ENCODE measurements around the gene EIF3A. TPM values are rescaled to one million over a fixed set of nuclear protein-coding genes. Genes with fewer than 3 reads are reported as not detected.
"Not testable (repeated sequence)": the region's sequence is repeated elsewhere in the genome, so short reads cannot be mapped to it uniquely, and the experiment has no call there.

EIF3A gene
- total and polyA plus RNA-seq, 8 donors: 37.2 to 145 (median 91.4) TPM

DNA sequence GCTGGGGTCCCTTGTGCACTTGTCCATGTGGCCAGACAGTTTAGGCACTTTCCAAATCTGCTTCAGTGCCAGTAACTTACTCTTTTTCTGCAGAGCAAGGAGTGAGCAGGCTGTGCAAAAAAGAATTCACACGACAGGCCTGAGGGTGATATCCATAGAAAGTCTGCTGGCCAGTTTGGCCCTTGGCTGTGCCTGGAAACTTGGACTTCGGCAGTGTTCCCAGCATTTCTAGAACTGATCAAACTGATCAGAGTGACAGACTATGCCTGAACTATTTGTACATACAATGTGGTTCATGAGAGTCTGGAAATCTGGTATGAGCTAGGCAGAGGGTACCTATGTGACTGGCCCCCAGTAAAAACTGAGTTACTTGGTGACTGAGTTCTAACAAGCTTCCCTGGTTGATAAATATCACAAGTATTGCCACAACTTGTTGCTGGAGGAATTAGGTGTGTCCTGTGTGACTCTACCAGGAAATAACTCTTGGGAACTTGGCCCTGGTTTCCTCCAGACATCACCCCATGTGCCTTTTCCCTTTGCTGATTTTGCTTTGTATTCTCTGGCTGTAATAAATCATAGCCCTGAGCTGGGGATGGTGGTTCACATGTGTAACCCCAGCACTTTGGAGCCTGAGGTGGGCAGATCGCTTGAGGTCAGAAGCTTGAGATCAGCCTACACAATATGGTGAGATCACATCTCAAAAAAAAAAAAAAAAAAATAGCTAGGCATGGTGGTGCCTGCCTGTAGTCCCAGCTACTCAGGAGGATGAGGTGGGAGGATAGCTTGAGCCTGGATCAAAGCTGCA, 20.0 kb upstream of the EIF3A start:
- TF ChIP-seq, protein P1, sequence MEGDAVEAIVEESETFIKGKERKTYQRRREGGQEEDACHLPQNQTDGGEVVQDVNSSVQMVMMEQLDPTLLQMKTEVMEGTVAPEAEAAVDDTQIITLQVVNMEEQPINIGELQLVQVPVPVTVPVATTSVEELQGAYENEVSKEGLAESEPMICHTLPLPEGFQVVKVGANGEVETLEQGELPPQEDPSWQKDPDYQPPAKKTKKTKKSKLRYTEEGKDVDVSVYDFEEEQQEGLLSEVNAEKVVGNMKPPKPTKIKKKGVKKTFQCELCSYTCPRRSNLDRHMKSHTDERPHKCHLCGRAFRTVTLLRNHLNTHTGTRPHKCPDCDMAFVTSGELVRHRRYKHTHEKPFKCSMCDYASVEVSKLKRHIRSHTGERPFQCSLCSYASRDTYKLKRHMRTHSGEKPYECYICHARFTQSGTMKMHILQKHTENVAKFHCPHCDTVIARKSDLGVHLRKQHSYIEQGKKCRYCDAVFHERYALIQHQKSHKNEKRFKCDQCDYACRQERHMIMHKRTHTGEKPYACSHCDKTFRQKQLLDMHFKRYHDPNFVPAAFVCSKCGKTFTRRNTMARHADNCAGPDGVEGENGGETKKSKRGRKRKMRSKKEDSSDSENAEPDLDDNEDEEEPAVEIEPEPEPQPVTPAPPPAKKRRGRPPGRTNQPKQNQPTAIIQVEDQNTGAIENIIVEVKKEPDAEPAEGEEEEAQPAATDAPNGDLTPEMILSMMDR (IDR thresholded peaks at IDR 0.05): no peak
- intact Hi-C loops (cut with DNase I): no loop called here
- Histone ChIP-seq H3K4me3 (no peak overlapping the region), H3K27ac (peak overlapping the region in 1 of 4 donors; percentile 60), H3K27me3 (no peaks in the 10 kb centered on the region), H3K4me1 (peaks cover 0 to 11% (median 0%) of the 10 kb centered on the region in 3 donors), H3K36me3 (no peaks in the 10 kb centered on the region), H3K9me3 (no peaks in the 10 kb centered on the region)
- WGBS, 2 donors: 71 to 72% methylated on average over 3 of the region's 3 CpGs
- ATAC-seq: peak in 1 of 4 donors; percentile 32
- no peak for DNase-seq
- no peak for FAIRE-seq

DNA sequence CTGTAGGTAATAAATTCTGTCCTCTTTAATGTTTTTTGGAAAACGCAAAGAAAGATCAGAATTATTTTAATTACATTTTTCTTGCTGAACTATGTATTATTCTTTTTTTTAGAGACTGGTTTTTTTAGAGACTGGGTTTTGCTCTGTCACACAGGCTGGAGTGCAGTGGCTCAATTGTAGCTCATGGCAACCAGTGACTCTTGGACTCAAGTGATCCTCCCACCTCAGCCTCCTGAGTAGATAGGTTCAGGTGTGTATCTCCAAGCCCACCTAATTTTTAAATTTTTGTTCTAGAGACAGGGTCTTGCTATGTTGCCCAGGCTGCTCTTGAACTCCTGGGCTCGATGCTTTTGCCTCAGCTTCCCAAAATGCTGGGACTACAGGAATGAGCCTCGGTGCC, 18.0 kb upstream of the EIF3A start:
- WGBS, 2 donors: 87 to 88% methylated on average over 3 of the region's 3 CpGs
- no peak for ATAC-seq
- TF ChIP-seq, protein P1 (IDR thresholded peaks at IDR 0.05): no peak
- FAIRE-seq: no peak
- Histone ChIP-seq H3K27ac (no peak overlapping the region), H3K4me1 (peaks cover 0 to 4% (median 0%) of the 10 kb centered on the region in 3 donors), H3K9me3 (no peaks in the 10 kb centered on the region), H3K4me3 (no peak overlapping the region), H3K36me3 (no peaks in the 10 kb centered on the region), H3K27me3 (no peaks in the 10 kb centered on the region)
- intact Hi-C loops (cut with DNase I): no loop called here
- DNase-seq: no peak

DNA sequence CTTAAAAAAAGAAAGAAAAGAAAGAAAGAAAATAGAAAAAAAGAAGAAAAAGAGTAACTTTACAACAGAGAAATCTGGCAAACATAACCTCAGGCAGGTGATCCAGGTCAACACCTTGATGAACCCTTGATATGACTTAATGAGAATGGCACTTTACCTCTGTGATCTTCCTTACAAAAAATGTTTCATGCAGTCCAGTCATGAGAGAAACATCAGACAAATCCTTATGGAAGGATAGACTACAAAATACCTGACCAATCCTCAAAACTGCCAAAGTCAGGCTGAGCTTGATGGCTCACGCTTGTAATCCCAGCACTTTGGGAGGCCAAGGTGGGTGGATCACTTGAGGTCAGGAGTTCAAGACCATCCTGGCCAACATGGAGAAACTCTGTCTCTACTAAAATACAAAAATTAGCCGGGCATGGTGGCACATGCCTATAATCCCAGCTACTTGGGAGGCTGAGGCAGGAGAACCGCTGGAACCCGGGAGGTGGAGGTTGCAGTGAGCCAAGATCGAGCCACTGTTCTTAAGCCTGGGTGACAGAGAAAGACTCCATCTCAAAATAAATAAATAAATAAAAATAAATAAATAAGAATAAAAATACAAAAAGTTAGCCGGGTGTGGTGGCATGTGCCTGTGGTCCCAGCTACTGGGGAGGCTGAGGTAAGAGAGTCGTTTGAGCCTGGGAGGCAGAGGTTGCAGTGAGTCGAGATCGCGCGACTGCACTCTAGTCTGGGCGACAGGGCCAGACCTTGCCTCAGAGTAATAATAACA, 16.2 kb upstream of the EIF3A start:
- not testable (repeated sequence) for H3K4me3 ChIP-seq

DNA sequence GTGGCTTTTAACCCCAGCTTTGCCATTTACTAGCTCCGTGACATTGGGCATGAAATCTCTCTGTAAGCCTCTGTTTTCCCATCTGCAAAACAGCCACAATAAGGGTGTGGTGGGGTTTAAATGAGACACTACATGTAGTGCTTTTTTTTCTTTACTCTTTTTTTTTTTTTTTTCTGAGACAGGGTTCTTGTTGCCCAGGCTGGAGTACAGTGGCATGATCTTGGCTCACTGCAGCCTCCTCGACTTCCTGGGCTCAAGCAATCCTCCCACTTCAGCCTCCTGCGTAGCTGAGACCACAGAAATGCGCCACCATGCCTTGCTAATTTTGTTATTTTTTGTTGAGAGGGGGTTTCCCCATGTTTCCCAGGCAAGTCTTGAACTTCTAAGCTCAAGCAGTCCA, 15.0 kb upstream of the EIF3A start:
- Histone ChIP-seq H3K4me1 (peaks cover 0 to 4% (median 0%) of the 10 kb centered on the region in 3 donors), H3K27ac (no peak overlapping the region), H3K9me3 (no peaks in the 10 kb centered on the region), H3K36me3 (no peaks in the 10 kb centered on the region), H3K4me3 (no peak overlapping the region), H3K27me3 (no peaks in the 10 kb centered on the region)
- ATAC-seq (no peak), FAIRE-seq (no peak), DNase-seq (no peak)
- intact Hi-C loops (cut with DNase I): no loop called here
- TF ChIP-seq, protein P1 (IDR thresholded peaks at IDR 0.05): no peak
- WGBS, 2 donors: 72 to 83% methylated on average over 4 of the region's 4 CpGs

More for the DNA sequence above, 16.2 kb upstream of the EIF3A start:
- ATAC-seq; DNase-seq; H3K27me3 ChIP-seq; H3K27ac ChIP-seq; H3K36me3 ChIP-seq; H3K9me3 ChIP-seq; H3K4me1 ChIP-seq; FAIRE-seq; intact Hi-C loops (cut with DNase I): not testable (repeated sequence)
- 92 to 98% methylated on average over 12 of the region's 12 CpGs for WGBS, 2 donors

DNA sequence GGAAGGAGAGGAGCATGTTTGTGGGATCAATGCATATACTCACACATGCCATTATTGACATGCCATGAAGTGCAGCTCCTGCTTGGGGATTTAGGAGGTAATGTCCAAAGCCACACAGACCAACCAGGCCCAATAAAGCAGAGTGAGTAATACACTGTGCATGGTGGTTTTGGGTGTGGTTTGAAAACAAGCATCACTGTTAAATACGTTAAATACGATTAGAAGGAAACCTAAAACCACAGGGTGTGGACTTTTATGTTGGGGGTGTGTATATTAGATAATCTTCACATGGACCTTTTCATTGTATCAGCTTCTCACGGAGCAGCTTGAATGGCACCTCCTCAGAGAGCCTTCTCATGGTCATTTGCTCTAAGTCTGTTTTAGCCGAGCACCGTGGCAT, 10.4 kb upstream of the EIF3A start:
- Histone ChIP-seq H3K9me3 (no peaks in the 10 kb centered on the region), H3K4me3 (no peak overlapping the region), H3K36me3 (no peaks in the 10 kb centered on the region), H3K4me1 (no peaks in the 10 kb centered on the region), H3K27ac (no peak overlapping the region), H3K27me3 (no peaks in the 10 kb centered on the region)
- FAIRE-seq (no peak), DNase-seq (no peak), ATAC-seq (peak in 2 of 4 donors; percentile 45 to 59)
- intact Hi-C loops (cut with DNase I): no loop called here
- TF ChIP-seq, protein P1 (IDR thresholded peaks at IDR 0.05): no peak
- 83 to 92% methylated on average over 5 of the region's 5 CpGs for WGBS, 2 donors
